H9 (cell line): ENCODE data around the gene PAQR4. TPM values are rescaled to one million over a fixed set of nuclear protein-coding genes. Genes with fewer than 3 reads are reported as not detected.
A peak's percentile ranks its signal among the peaks of the same experiment; 100 is the strongest.

Source experiments
- DNase-seq: peaks from one replicate; pipeline ENCODE4 v3.0.0-alpha.2; 2017
- H2AFZ ChIP-seq: one replicate; pipeline ENCODE4 v1.6.1; 2013; ENCODE audit warnings: mild to moderate bottlenecking, low read length, control low read depth, moderate library complexity
- H2AK5ac ChIP-seq: 2 replicates; pipeline ENCODE4 v1.6.1; 2013; ENCODE audit warnings: low read length, control low read depth, mixed read lengths; ENCODE audit not compliant: insufficient read length
- H2BK120ac ChIP-seq: one replicate; pipeline ENCODE4 v1.6.1; 2013; ENCODE audit warnings: low read depth, mild to moderate bottlenecking, low read length, control low read depth, inconsistent platforms; ENCODE audit not compliant: poor library complexity, severe bottlenecking
- H2BK12ac ChIP-seq: 2 replicates; pipeline ENCODE4 v1.6.1; 2013; ENCODE audit warnings: low read length, control low read depth, mixed read lengths, low read depth; ENCODE audit not compliant: insufficient read length
- H2BK15ac ChIP-seq: 2 replicates; pipeline ENCODE4 v1.6.1; 2013; ENCODE audit warnings: low read depth, low read length, control low read depth
- H2BK20ac ChIP-seq: one replicate; pipeline ENCODE4 v1.6.1; 2013; ENCODE audit warnings: low read depth, mild to moderate bottlenecking, low read length, control low read depth, inconsistent platforms; ENCODE audit not compliant: poor library complexity, severe bottlenecking
- H2BK5ac ChIP-seq: 2 replicates; pipeline ENCODE4 v1.6.1; 2013; ENCODE audit warnings: low read length, control low read depth, mixed read lengths; ENCODE audit not compliant: insufficient read length
- H3K14ac ChIP-seq: 2 replicates; pipeline ENCODE4 v1.6.1; 2013; ENCODE audit warnings: low read length, control low read depth; ENCODE audit not compliant: insufficient read depth
- H3K18ac ChIP-seq: 2 replicates; pipeline ENCODE4 v1.6.1; 2013; ENCODE audit warnings: low read depth, mild to moderate bottlenecking, mixed read lengths, low read length, control low read depth; ENCODE audit not compliant: insufficient read length
- H3K23ac ChIP-seq: 2 replicates; pipeline ENCODE4 v1.6.1; 2013; ENCODE audit warnings: low read length, control low read depth, mixed read lengths, low read depth; ENCODE audit not compliant: insufficient read length
- H3K23me2 ChIP-seq: 2 replicates; pipeline ENCODE4 v1.6.1; 2013; ENCODE audit warnings: low read depth, mild to moderate bottlenecking, mixed read lengths, low read length, control low read depth; ENCODE audit not compliant: insufficient read length, poor library complexity, severe bottlenecking
- H3K27ac ChIP-seq: 2 replicates; pipeline ENCODE4 v1.5.1; 2013; ENCODE audit warnings: low read length, control low read depth, mixed read lengths, low read depth; ENCODE audit not compliant: insufficient read length
- H3K27me3 ChIP-seq: 2 replicates; pipeline ENCODE4 v1.6.1; 2013; ENCODE audit warnings: low read length, control low read depth, inconsistent platforms; ENCODE audit not compliant: insufficient read depth
- H3K4ac ChIP-seq: 2 replicates; pipeline ENCODE4 v1.6.1; 2013; ENCODE audit warnings: low read depth, mild to moderate bottlenecking, control low read depth, inconsistent platforms, low read length, moderate library complexity
- H3K4me1 ChIP-seq: 2 replicates; pipeline ENCODE4 v1.6.1; 2013; ENCODE audit warnings: low read length, control low read depth, inconsistent platforms; ENCODE audit not compliant: insufficient read depth
- H3K4me2 ChIP-seq: 2 replicates; pipeline ENCODE4 v1.6.1; 2013; ENCODE audit warnings: low read length, control low read depth, mixed read lengths; ENCODE audit not compliant: insufficient read length, insufficient read depth
- H3K56ac ChIP-seq: 2 replicates; pipeline ENCODE4 v1.6.1; 2013; ENCODE audit warnings: low read depth, mild to moderate bottlenecking, mixed read lengths, low read length, control low read depth; ENCODE audit not compliant: insufficient read length
- H3K79me1 ChIP-seq: 2 replicates; pipeline ENCODE4 v1.6.1; 2013; ENCODE audit warnings: low read depth, mild to moderate bottlenecking, moderate library complexity, low read length, control low read depth, inconsistent platforms; ENCODE audit not compliant: insufficient read depth, poor library complexity, severe bottlenecking
- H3K79me2 ChIP-seq: 2 replicates; pipeline ENCODE4 v1.6.1; 2013; ENCODE audit warnings: low read length, control low read depth, inconsistent platforms; ENCODE audit not compliant: insufficient read depth
- H3K9ac ChIP-seq: 2 replicates; pipeline ENCODE4 v1.6.1; 2013; ENCODE audit warnings: low read length, control low read depth, mixed read lengths; ENCODE audit not compliant: insufficient read length; ENCODE audit errors: extremely low read depth
- H3K9me3 ChIP-seq: one replicate; pipeline ENCODE4 v1.6.1; 2013; ENCODE audit warnings: low read depth, low read length, inconsistent platforms; ENCODE audit not compliant: control insufficient read depth
- H3T11ph ChIP-seq: one replicate; pipeline ENCODE4 v1.6.1; 2013; ENCODE audit warnings: mild to moderate bottlenecking, low read length, control low read depth, inconsistent platforms
- H4K20me1 ChIP-seq: one replicate; pipeline ENCODE4 v1.6.1; 2013; ENCODE audit not compliant: control insufficient read depth, insufficient read length, insufficient read depth
- H4K5ac ChIP-seq: 2 replicates; pipeline ENCODE4 v1.6.1; 2013; ENCODE audit warnings: low read depth, mild to moderate bottlenecking, mixed read lengths, low read length, control low read depth; ENCODE audit not compliant: insufficient read length
- H4K8ac ChIP-seq: replicated peaks from 2 replicates; pipeline ENCODE4 v1.6.1; 2013; ENCODE audit warnings: low read length, control low read depth, mixed read lengths, low read depth; ENCODE audit not compliant: insufficient read length
- H4K91ac ChIP-seq: 2 replicates; pipeline ENCODE4 v1.6.1; 2013; ENCODE audit warnings: low read depth, mild to moderate bottlenecking, moderate library complexity, mixed read lengths, low read length, control low read depth; ENCODE audit not compliant: insufficient read length
- H3K27ac Mint-ChIP-seq, 3 experiments: 2 replicates in 2 of 3; 3 replicates in 1 of 3; pipeline ENCODE4 v1.8.0; 2020 to 2021; ENCODE audit warnings: mixed read lengths in 3 of 3, mild to moderate bottlenecking in 1 of 3, moderate library complexity in 1 of 3
- H3K27me3 Mint-ChIP-seq: 2 replicates; pipeline ENCODE4 v1.8.0; 2021; ENCODE audit warnings: low read depth, mild to moderate bottlenecking, moderate library complexity, mixed read lengths
- H3K36me3 Mint-ChIP-seq, 3 experiments: 2 replicates in 2 of 3; 3 replicates in 1 of 3; pipeline ENCODE4 v1.8.0; 2020 to 2021; ENCODE audit warnings: low read depth in 3 of 3, mixed read lengths in 3 of 3; ENCODE audit not compliant: insufficient read depth in 1 of 3
- H3K4me1 Mint-ChIP-seq, 2 experiments: 2 replicates each; pipeline ENCODE4 v1.8.0; 2020; ENCODE audit warnings: mixed read lengths in 2 of 2
- H3K4me3 Mint-ChIP-seq, 2 experiments: 2 replicates in 1 of 2; 3 replicates in 1 of 2; pipeline ENCODE4 v1.8.0; 2020 to 2021; ENCODE audit warnings: mild to moderate bottlenecking in 2 of 2, mixed read lengths in 2 of 2, moderate library complexity in 1 of 2
- H3K9me3 Mint-ChIP-seq, 2 experiments: 2 replicates in 1 of 2; 3 replicates in 1 of 2; pipeline ENCODE4 v1.8.0; 2020; ENCODE audit warnings: mild to moderate bottlenecking in 2 of 2, mixed read lengths in 2 of 2, moderate library complexity in 1 of 2
- WGBS: extraction: QIAGEN DNeasy Blood & Tissue Kit; methylation state at CpG from one replicate; pipeline ENCODE4 v1.1.7; 2013; ENCODE audit warnings: missing lambda C conversion rate, low lambda C conversion rate, mixed read lengths; ENCODE audit not compliant: insufficient read length; ENCODE audit errors: extremely low coverage; 5-methylcytosine and 5-hydroxymethylcytosine counted together
- total RNA-seq: library from RNA; stranded (reverse); gene quantifications from 2 replicates; pipeline ENCODE4 v1.2.1, GENCODE V29; 2021
- TF ChIP-seq, protein P1 (sequence below): fragments of 200-600 bp; sonication (generic); conservative IDR thresholded peaks from 3 replicates; pipeline ENCODE4 v1.8.0; 2021; ENCODE audit warnings: antibody characterized with exemption, mild to moderate bottlenecking

Gene PAQR4
- total RNA-seq, 1 experiment from 2014 or later, result 32.1 TPM

DNA sequence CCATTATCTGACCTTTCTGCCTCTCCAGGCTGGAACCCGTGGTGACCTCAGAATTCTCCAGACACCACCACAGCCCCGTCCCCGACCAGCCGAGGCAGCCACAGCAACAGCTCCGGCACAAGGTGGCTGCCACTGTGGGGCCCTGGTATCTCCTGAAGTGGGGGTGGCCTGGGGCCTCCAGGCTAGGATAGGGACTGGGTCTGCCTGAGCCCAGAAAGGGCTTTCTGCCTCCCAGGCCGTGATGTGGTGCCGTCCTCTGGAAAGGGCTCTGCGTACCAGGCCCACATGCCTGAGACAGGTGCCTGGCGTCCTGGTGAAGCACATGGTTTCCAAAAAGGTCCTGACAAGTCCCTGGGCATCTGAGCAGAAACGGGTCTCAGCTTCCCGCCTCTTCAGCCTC lies 40.4 kb upstream of the PAQR4 start:
- Histone ChIP-seq H4K5ac (no peak overlapping the region), H3K23me2 (peaks cover 5% of the 10 kb centered on the region), H3K27ac (no peak overlapping the region), H4K91ac (no peak overlapping the region), H2BK120ac (no peak overlapping the region), H2BK5ac (no peak overlapping the region), H3K4me2 (no peak overlapping the region), H2BK20ac (no peak overlapping the region), H3K79me1 (no peaks in the 10 kb centered on the region), H2AK5ac (no peak overlapping the region), H3K9ac (no peak overlapping the region), H2AFZ (no peak overlapping the region), H3T11ph (no peak overlapping the region), H2BK12ac (no peak overlapping the region), H3K4me1 (no peaks in the 10 kb centered on the region), H3K18ac (no peak overlapping the region), H3K9me3 (no peaks in the 10 kb centered on the region), H4K8ac (no peak overlapping the region), H3K4ac (no peak overlapping the region), H3K14ac (no peak overlapping the region), H4K20me1 (no peaks in the 10 kb centered on the region), H3K79me2 (no peaks in the 10 kb centered on the region), H3K27me3 (no peaks in the 10 kb centered on the region), H3K23ac (no peak overlapping the region), H3K56ac (no peak overlapping the region), H2BK15ac (no peak overlapping the region)
- TF ChIP-seq, protein P1, sequence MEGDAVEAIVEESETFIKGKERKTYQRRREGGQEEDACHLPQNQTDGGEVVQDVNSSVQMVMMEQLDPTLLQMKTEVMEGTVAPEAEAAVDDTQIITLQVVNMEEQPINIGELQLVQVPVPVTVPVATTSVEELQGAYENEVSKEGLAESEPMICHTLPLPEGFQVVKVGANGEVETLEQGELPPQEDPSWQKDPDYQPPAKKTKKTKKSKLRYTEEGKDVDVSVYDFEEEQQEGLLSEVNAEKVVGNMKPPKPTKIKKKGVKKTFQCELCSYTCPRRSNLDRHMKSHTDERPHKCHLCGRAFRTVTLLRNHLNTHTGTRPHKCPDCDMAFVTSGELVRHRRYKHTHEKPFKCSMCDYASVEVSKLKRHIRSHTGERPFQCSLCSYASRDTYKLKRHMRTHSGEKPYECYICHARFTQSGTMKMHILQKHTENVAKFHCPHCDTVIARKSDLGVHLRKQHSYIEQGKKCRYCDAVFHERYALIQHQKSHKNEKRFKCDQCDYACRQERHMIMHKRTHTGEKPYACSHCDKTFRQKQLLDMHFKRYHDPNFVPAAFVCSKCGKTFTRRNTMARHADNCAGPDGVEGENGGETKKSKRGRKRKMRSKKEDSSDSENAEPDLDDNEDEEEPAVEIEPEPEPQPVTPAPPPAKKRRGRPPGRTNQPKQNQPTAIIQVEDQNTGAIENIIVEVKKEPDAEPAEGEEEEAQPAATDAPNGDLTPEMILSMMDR, result no peak
- no CpG with 5 or more reads among the region's 11 CpGs for WGBS
- Mint-ChIP-seq H3K4me1 (peaks cover 28 to 30% of the 10 kb centered on the region in 2 experiments), H3K4me3 (no peak overlapping the region), H3K36me3 (peaks cover 9 to 12% (median 10%) of the 10 kb centered on the region in 3 experiments; a peak in 6 of 7 replicates), H3K9me3 (peaks cover 10 to 11% of the 10 kb centered on the region in 2 experiments), H3K27me3 (peaks cover 6% of the 10 kb centered on the region), H3K27ac (peak overlapping the region in 1 of 3 experiments; percentile 88; a peak in 2 of 7 replicates)
- no peak for DNase-seq
